ENCODE measurements around the gene APMAP. TPM values are rescaled to one million over a fixed set of nuclear protein-coding genes. Genes with fewer than 3 reads are reported as not detected.

The APMAP gene
- total and polyA plus RNA-seq, 2 of the 13 experiments (the other 11 are each of a cell fraction or from before 2014, with no cell fraction given), result 168 to 214 TPM

GRCh38 chr20:24993337-24994185 lies 1.0 kb upstream of the APMAP start (continued):
- TF ChIP-seq HNF1B (CRISPR knock-in tag; IDR thresholded peaks at IDR 0.05) (no peak), SIN3A (IDR thresholded peaks at IDR 0.05; ENCODE audit: borderline replicate concordance, low read depth, low read length) (0 out of 2 replicates have a peak, but pooled peaks have one; percentile 59), NRL (CRISPR knock-in tag; IDR thresholded peaks at IDR 0.05; ENCODE audit: borderline replicate concordance) (no peak), SMC3 (IDR thresholded peaks at IDR 0.05; ENCODE audit: low read length) (0 out of 2 replicates have a peak, but pooled peaks have one; percentile 11)
- TF ChIP-seq, protein P1, sequence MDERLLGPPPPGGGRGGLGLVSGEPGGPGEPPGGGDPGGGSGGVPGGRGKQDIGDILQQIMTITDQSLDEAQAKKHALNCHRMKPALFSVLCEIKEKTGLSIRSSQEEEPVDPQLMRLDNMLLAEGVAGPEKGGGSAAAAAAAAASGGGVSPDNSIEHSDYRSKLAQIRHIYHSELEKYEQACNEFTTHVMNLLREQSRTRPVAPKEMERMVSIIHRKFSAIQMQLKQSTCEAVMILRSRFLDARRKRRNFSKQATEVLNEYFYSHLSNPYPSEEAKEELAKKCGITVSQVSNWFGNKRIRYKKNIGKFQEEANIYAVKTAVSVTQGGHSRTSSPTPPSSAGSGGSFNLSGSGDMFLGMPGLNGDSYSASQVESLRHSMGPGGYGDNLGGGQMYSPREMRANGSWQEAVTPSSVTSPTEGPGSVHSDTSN (CRISPR knock-in tag; IDR thresholded peaks at IDR 0.05), result no peak
- TF ChIP-seq, protein P2, sequence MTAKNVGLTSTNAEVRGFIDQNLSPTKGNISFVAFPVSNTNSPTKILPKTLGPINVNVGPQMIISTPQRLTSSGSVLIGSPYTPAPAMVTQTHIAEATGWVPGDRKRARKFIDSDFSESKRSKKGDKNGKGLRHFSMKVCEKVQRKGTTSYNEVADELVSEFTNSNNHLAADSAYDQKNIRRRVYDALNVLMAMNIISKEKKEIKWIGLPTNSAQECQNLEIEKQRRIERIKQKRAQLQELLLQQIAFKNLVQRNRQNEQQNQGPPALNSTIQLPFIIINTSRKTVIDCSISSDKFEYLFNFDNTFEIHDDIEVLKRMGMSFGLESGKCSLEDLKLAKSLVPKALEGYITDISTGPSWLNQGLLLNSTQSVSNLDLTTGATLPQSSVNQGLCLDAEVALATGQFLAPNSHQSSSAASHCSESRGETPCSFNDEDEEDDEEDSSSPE (CRISPR knock-in tag; IDR thresholded peaks at IDR 0.05), result no peak
- TF ChIP-seq, protein P3, sequence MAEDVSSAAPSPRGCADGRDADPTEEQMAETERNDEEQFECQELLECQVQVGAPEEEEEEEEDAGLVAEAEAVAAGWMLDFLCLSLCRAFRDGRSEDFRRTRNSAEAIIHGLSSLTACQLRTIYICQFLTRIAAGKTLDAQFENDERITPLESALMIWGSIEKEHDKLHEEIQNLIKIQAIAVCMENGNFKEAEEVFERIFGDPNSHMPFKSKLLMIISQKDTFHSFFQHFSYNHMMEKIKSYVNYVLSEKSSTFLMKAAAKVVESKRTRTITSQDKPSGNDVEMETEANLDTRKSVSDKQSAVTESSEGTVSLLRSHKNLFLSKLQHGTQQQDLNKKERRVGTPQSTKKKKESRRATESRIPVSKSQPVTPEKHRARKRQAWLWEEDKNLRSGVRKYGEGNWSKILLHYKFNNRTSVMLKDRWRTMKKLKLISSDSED (CRISPR knock-in tag; IDR thresholded peaks at IDR 0.05), result no peak

Measured in HepG2 (cell line).